ENCODE results near the gene DMXL1. TPM values are rescaled to one million over a fixed set of nuclear protein-coding genes. Genes with fewer than 3 reads are reported as not detected.
"Not testable (repeated sequence)": the region's sequence is repeated elsewhere in the genome, so short reads cannot be mapped to it uniquely, and the experiment has no call there.

Gene DMXL1
- total RNA-seq, 2 donors from 2014 or later, result 47.8 to 51.8 TPM

DNA sequence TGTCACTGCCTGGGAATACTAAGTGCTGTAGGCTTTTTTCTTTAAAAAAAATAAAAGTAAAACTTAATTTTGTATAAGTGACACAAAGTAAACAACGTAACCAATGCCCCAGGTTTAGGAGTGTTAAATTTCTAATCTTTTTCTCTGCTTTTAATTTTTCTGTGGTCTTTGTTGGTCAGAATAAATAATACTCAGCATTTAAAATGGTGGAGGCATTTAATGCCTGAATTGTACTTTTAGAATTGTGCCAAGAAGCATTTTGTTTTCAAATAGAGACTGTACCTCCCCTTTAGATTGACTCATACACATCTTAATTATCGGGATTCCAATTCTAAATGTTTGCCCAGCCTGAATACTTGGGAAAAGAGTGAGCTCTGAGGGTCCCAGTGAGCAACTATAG lies 1.6 kb downstream of the DMXL1 start:
- no peak overlapping the region for H3K27ac ChIP-seq (ENCODE audit: low read depth, low read length)
- no peaks in the 10 kb centered on the region for H3K27me3 ChIP-seq (ENCODE audit: control insufficient read depth, insufficient read depth, low read length, poor library complexity, severe bottlenecking)
- peak overlapping the region; percentile 75 for H3K4me3 Mint-ChIP-seq
- 61 to 100% methylated on average over 1 to 2 of the region's 2 CpGs for WGBS, 2 experiments (ENCODE audit: insufficient coverage in 1 of 2, insufficient read length in 1 of 2)
- H3K9me3 Mint-ChIP-seq, result no peaks in the 10 kb centered on the region
- peak overlapping the region; percentile 100 for H3K4me3 ChIP-seq (ENCODE audit: low read length)
- H3K9ac ChIP-seq (ENCODE audit: extremely low read depth, low read length, poor library complexity, severe bottlenecking), result peak overlapping the region; percentile 91
- TF ChIP-seq, protein P1, sequence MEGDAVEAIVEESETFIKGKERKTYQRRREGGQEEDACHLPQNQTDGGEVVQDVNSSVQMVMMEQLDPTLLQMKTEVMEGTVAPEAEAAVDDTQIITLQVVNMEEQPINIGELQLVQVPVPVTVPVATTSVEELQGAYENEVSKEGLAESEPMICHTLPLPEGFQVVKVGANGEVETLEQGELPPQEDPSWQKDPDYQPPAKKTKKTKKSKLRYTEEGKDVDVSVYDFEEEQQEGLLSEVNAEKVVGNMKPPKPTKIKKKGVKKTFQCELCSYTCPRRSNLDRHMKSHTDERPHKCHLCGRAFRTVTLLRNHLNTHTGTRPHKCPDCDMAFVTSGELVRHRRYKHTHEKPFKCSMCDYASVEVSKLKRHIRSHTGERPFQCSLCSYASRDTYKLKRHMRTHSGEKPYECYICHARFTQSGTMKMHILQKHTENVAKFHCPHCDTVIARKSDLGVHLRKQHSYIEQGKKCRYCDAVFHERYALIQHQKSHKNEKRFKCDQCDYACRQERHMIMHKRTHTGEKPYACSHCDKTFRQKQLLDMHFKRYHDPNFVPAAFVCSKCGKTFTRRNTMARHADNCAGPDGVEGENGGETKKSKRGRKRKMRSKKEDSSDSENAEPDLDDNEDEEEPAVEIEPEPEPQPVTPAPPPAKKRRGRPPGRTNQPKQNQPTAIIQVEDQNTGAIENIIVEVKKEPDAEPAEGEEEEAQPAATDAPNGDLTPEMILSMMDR (conservative IDR thresholded peaks at IDR 0.05), result no peak
- no peaks in the 10 kb centered on the region for H3K27me3 Mint-ChIP-seq (ENCODE audit: insufficient read depth)
- H3K9me3 ChIP-seq (ENCODE audit: control insufficient read depth, low read length), result no peaks in the 10 kb centered on the region
- no peak overlapping the region for H3K27ac Mint-ChIP-seq
- no peaks in the 10 kb centered on the region for H3K4me1 ChIP-seq (ENCODE audit: control insufficient read depth, insufficient read depth, low read length)
- no peaks in the 10 kb centered on the region for H3K36me3 ChIP-seq (ENCODE audit: control insufficient read depth, insufficient read depth, low read length)
- peaks cover 26% of the 10 kb centered on the region for H3K4me1 Mint-ChIP-seq
- H3K36me3 Mint-ChIP-seq (ENCODE audit: low read depth), result no peaks in the 10 kb centered on the region
- no peak for DNase-seq

- not testable (repeated sequence) for H3K36me3 Mint-ChIP-seq (ENCODE audit: low read depth); DNase-seq; H3K9me3 Mint-ChIP-seq; H3K27ac ChIP-seq (ENCODE audit: low read depth, low read length); H3K27me3 ChIP-seq (ENCODE audit: control insufficient read depth, insufficient read depth, low read length, poor library complexity, severe bottlenecking); H3K9ac ChIP-seq (ENCODE audit: extremely low read depth, low read length, poor library complexity, severe bottlenecking); H3K27me3 Mint-ChIP-seq (ENCODE audit: insufficient read depth); H3K9me3 ChIP-seq (ENCODE audit: control insufficient read depth, low read length); H3K4me1 ChIP-seq (ENCODE audit: control insufficient read depth, insufficient read depth, low read length); H3K36me3 ChIP-seq (ENCODE audit: control insufficient read depth, insufficient read depth, low read length)
- Mint-ChIP-seq H3K4me1 (peaks cover 31% of the 10 kb centered on the region), H3K27ac (peak overlapping the region; percentile 53), H3K4me3 (peak overlapping the region; percentile 38)
- 80 to 85% methylated on average over 1 to 9 of the region's 9 CpGs for WGBS, 2 experiments (ENCODE audit: insufficient coverage in 1 of 2, insufficient read length in 1 of 2)
- peak overlapping the region; percentile 100 for H3K4me3 ChIP-seq (ENCODE audit: low read length)
Observed at GRCh38 chr5:119073746-119074337, 3.0 kb downstream of the DMXL1 start.

GRCh38 chr5:119074419-119074818 lies 3.5 kb downstream of the DMXL1 start:
- H3K27me3 ChIP-seq (ENCODE audit: control insufficient read depth, insufficient read depth, low read length, poor library complexity, severe bottlenecking), result no peaks in the 10 kb centered on the region
- H3K4me3 ChIP-seq (ENCODE audit: low read length), result peak overlapping the region; percentile 100
- 95% methylated on average over 3 of the region's 3 CpGs; no CpG with 5 or more reads in 1 of the 2 experiments for whole genome bisulfite sequencing, 2 experiments (ENCODE audit: insufficient coverage in 1 of 2, insufficient read length in 1 of 2)
- no peaks in the 10 kb centered on the region for H3K9me3 Mint-ChIP-seq
- no peak overlapping the region for H3K27ac ChIP-seq (ENCODE audit: low read depth, low read length)
- H3K4me1 Mint-ChIP-seq, result peaks cover 36% of the 10 kb centered on the region
- no peaks in the 10 kb centered on the region for H3K27me3 Mint-ChIP-seq (ENCODE audit: insufficient read depth)
- no peak for DNase-seq
- H3K9ac ChIP-seq (ENCODE audit: extremely low read depth, low read length, poor library complexity, severe bottlenecking), result no peak overlapping the region
- no peaks in the 10 kb centered on the region for H3K36me3 ChIP-seq (ENCODE audit: control insufficient read depth, insufficient read depth, low read length)
- H3K27ac Mint-ChIP-seq, result no peak overlapping the region
- H3K4me3 Mint-ChIP-seq, result peak overlapping the region; percentile 38
- peaks cover 5% of the 10 kb centered on the region for H3K4me1 ChIP-seq (ENCODE audit: control insufficient read depth, insufficient read depth, low read length)
- no peaks in the 10 kb centered on the region for H3K9me3 ChIP-seq (ENCODE audit: control insufficient read depth, low read length)
- TF ChIP-seq, protein P1 (conservative IDR thresholded peaks at IDR 0.05), result no peak
- H3K36me3 Mint-ChIP-seq (ENCODE audit: low read depth), result no peaks in the 10 kb centered on the region

- not testable (repeated sequence) for DNase-seq; H3K4me3 ChIP-seq (ENCODE audit: low read length); H3K4me3 Mint-ChIP-seq; H3K9me3 ChIP-seq (ENCODE audit: control insufficient read depth, low read length); H3K27me3 ChIP-seq (ENCODE audit: control insufficient read depth, insufficient read depth, low read length, poor library complexity, severe bottlenecking); H3K36me3 ChIP-seq (ENCODE audit: control insufficient read depth, insufficient read depth, low read length); H3K36me3 Mint-ChIP-seq (ENCODE audit: low read depth); H3K27me3 Mint-ChIP-seq (ENCODE audit: insufficient read depth); H3K9me3 Mint-ChIP-seq; H3K9ac ChIP-seq (ENCODE audit: extremely low read depth, low read length, poor library complexity, severe bottlenecking); H3K27ac Mint-ChIP-seq; H3K27ac ChIP-seq (ENCODE audit: low read depth, low read length); H3K4me1 ChIP-seq (ENCODE audit: control insufficient read depth, insufficient read depth, low read length)
- peaks cover 42% of the 10 kb centered on the region for H3K4me1 Mint-ChIP-seq
- WGBS, 2 experiments (ENCODE audit: insufficient coverage in 1 of 2, insufficient read length in 1 of 2), result 89 to 95% methylated on average over 8 to 12 of the region's 12 CpGs
Observed at GRCh38 chr5:119075269-119075668, 4.4 kb downstream of the DMXL1 start.

All from endodermal cell (in vitro differentiated cells).